Erythroblast (primary cell): ENCODE data around the gene SLX4.

Experiments
- GATA1 ChIP-seq: IDR thresholded peaks from 2 replicates; pipeline ENCODE4 v1.6.1; 2011; ENCODE audit warnings: low read depth, mild to moderate bottlenecking, control low read depth, low read length, moderate library complexity
- POLR2A ChIP-seq: IDR thresholded peaks from 2 replicates; pipeline ENCODE4 v1.6.1; 2011; ENCODE audit warnings: mild to moderate bottlenecking, low read length

DNA sequence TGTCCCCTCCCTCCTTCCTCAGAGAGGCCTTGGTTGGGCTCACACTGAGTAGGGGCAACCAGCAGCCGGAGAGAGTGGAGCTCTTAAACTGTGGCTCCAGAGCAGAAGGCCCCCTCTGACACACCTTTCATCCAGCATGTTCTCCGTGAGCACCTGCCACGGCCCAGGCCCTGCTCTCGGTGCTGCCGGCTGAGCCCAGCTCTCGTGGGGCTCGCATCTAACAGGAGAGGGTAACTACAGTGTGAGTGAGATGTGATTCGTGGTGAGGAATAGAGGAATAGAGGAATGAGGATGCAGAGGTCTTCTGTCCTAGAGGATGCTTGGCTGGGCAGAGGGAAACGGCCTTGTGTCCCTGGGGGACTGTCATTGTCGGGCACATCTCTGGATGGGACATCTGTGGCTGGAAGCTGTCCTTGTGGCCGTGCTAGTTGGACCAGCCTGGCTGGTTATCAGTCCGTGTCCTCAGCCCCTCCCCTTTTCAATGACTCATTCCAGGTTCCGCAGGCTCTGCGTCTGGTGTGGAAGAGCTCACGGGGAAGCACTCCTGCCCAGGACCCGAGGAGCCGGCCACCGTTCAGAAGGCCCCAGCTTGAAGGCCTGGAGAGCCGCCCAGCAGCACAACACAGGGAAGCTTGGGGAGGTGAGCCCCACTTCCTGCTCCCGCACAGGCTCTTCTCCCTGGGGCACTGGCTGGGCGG is 31.1 kb upstream of the SLX4 start:
- TF ChIP-seq POLR2A (no peak), GATA1 (no peak)
